Spleen (tissue), 11 donors: ENCODE measurements around the gene HERC3. TPM values are rescaled to one million over a fixed set of nuclear protein-coding genes. Genes with fewer than 3 reads are reported as not detected.

Source experiments
- DNase-seq: peaks from one replicate; pipeline ENCODE4 v3.0.0-alpha.2; 2020
- H3K27ac ChIP-seq, 8 donors: fragments of 200-600 bp; sonication (generic) in 7 of 8; 1 replicate in 4 of 8; 2 replicates in 4 of 8; pipeline versions ENCODE4 v1.5.0 to v1.8.0; 2016 to 2021; ENCODE audit warnings: inconsistent platforms in 4 of 8, mild to moderate bottlenecking in 4 of 8, moderate library complexity in 1 of 8
- H3K27me3 ChIP-seq, 7 donors: fragments of 200-600 bp; sonication (generic) in 6 of 7; replicated peaks in 1 of 7; 1 replicate in 4 of 7; 2 replicates in 3 of 7; pipeline versions ENCODE4 v1.5.0 to v1.8.0; 2016 to 2021; ENCODE audit warnings: inconsistent platforms in 3 of 7, mild to moderate bottlenecking in 1 of 7
- H3K36me3 ChIP-seq, 6 donors: fragments of 200-600 bp; sonication (generic) in 5 of 6; 1 replicate in 4 of 6; 2 replicates in 2 of 6; pipeline versions ENCODE4 v1.5.0 to v1.8.0; 2016 to 2021; ENCODE audit warnings: inconsistent platforms in 2 of 6
- H3K4me1 ChIP-seq, 6 donors: fragments of 200-600 bp; sonication (generic) in 5 of 6; 1 replicate in 3 of 6; 2 replicates in 3 of 6; pipeline versions ENCODE4 v1.5.0 to v1.8.0; 2016 to 2021; ENCODE audit warnings: inconsistent platforms in 3 of 6
- H3K4me3 ChIP-seq, 8 donors: fragments of 200-600 bp; sonication (generic) in 7 of 8; 1 replicate in 4 of 8; 2 replicates in 4 of 8; pipeline versions ENCODE4 v1.5.0 to v1.8.0; 2016 to 2021; ENCODE audit warnings: inconsistent platforms in 4 of 8, mild to moderate bottlenecking in 4 of 8, moderate library complexity in 2 of 8
- H3K9me3 ChIP-seq, 8 donors: fragments of 200-600 bp; sonication (generic) in 7 of 8; 1 replicate in 4 of 8; 2 replicates in 4 of 8; pipeline versions ENCODE4 v1.5.0 to v1.8.0; 2016 to 2021; ENCODE audit warnings: inconsistent platforms in 4 of 8
- CTCF ChIP-seq, 11 experiments: fragments of 200-600 bp in 7 of 11; fragments of 450-650 bp in 4 of 11; sonication (generic) in 4 of 11; IDR thresholded peaks in 8 of 11; conservative IDR thresholded peaks in 3 of 11; 1 replicate in 7 of 11; 2 replicates in 4 of 11; pipeline versions ENCODE4 v1.4.0 to v1.8.0; 2016 to 2021; ENCODE audit warnings: antibody characterized with exemption in 11 of 11, inconsistent platforms in 4 of 11, mild to moderate bottlenecking in 1 of 11
- POLR2A ChIP-seq, 3 donors: fragments of 450-650 bp; IDR thresholded peaks; one replicate each; pipeline ENCODE4 v1.5.1; 2017; ENCODE audit warnings: antibody characterized with exemption in 3 of 3, mild to moderate bottlenecking in 1 of 3
- POLR2AphosphoS5 ChIP-seq, 3 donors: sonication (generic); formaldehyde crosslinking; IDR thresholded peaks; one replicate each; pipeline ENCODE4 v1.5.1; 2017; ENCODE audit warnings: antibody characterized with exemption in 3 of 3
- WGBS, 5 donors: extraction: QIAGEN DNeasy Blood & Tissue Kit in 3 of 5; methylation state at CpG; one replicate each; pipeline versions ENCODE4 v1.1.5 to v1.1.7; 2013 to 2018; 5-methylcytosine and 5-hydroxymethylcytosine counted together
- intact Hi-C: fragments of 100-400 bp; cut with DNase I; formaldehyde crosslinking; loops from one replicate; pipeline ENCODE4 v1.15.0; 2023; ENCODE audit warnings: low total_unique reads
- polyA plus RNA-seq, 3 donors: library from polyadenylated mRNA; stranded (reverse); fragments of 200-250 nt; gene quantifications; one replicate each; pipeline ENCODE4 v1.2.1, GENCODE V29; 2013
- total RNA-seq, 7 donors: library from RNA; depleted of rRNA in 3 of 7; stranded (reverse); fragments of >200 nt in 3 of 7; fragmentation: NEBNext Ultra II Directional in 4 of 7; extraction: Animal tissue kit (Norgen Biotek cat#: 25700) in 4 of 7; gene quantifications; one replicate each; pipeline versions ENCODE4 v1.1.0 to v1.2.1, GENCODE V29; 2016 to 2021
- donor health status: healthy with polysubstance abuse.
- donor health status: DM: no; HTN: no; CAD: no; lungs with moderate emphysema.
- donor health status: DM: no; HTN: no; CAD: no.
- donor health status: Bipolar disorder and iron deficiency.
- donor health status: healthy.
- donor health status: DM: no; HTN: no; CAD: no.
- donor health status: DM: yes; HTN: yes; CAD: no.

The HERC3 gene
- total and polyA plus RNA-seq, 10 donors = 4.4 to 73.5 (median 62.2) TPM

DNA sequence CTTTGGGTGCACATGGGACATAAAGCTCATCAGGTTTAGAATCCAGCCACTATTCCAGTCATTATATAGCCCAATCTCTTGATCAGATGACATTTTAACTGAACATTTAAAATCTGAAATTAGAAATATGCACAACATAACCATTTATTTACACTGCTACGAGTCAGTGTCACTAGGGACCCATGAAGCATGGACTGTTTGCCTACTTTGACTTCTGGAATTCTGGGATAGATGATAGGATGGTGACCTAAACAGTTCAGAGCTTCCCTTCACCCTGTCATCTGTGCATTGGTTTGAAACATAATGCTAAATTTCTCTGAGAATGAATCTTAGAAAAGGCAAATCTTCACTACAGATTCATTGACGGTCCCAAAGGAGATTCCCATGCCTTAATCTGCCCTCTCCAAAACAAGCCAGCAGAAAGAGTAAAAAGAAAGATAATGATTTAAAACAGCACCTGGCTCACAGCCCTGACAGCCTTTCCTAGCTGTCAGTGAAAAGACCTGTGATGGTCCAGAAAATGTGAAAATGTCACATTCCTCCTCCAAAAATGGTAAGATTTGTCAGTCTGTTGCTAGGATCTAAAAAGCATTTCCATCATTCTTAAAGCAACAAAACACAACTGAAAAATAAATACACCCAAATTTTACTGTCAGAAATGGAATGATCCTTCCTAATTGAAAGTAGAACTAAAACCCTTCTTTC, 18.9 kb upstream of the HERC3 start:
- no peaks in the 10 kb centered on the region for H3K27me3 ChIP-seq
- intact Hi-C loops = no loop called here
- H3K4me1 ChIP-seq = no peaks in the 10 kb centered on the region
- H3K27ac ChIP-seq = no peak overlapping the region
- no peak overlapping the region for H3K4me3 ChIP-seq
- 77 to 82% (median 79%) methylated on average over 2 of the region's 2 CpGs for WGBS, 5 donors
- DNase-seq = no peak
- no peaks in the 10 kb centered on the region for H3K36me3 ChIP-seq
- no peaks in the 10 kb centered on the region for H3K9me3 ChIP-seq
- TF ChIP-seq POLR2AphosphoS5 (IDR thresholded peaks at IDR 0.05) = no peak
- TF ChIP-seq CTCF (IDR thresholded peaks at IDR 0.05 in 8 of 11, conservative IDR thresholded peaks at IDR 0.05 in 3 of 11) = no peak

DNA sequence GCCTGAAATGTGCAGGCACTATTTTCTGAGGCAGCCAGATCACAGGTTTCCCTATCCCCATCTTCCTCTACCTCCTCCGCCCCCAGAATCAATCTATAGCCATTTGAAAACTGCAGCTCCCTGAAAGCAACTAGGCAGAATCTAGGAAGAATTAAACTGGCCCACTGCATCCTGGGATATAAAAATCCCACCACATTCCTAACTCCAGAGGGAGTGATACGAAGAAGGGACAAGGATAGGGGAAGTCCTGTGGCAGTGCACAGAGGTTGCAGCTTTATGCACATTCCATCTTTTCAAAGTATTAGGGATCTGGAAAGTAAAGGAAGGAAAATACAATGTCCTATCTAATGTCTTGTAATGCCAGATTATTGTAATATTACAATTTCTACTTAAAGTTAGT, 18.3 kb upstream of the HERC3 start:
- Histone ChIP-seq H3K4me1 (no peaks in the 10 kb centered on the region), H3K27ac (no peak overlapping the region), H3K4me3 (no peak overlapping the region), H3K27me3 (no peaks in the 10 kb centered on the region), H3K9me3 (no peaks in the 10 kb centered on the region), H3K36me3 (no peaks in the 10 kb centered on the region)
- no peak for DNase-seq
- TF ChIP-seq CTCF (IDR thresholded peaks at IDR 0.05 in 8 of 11, conservative IDR thresholded peaks at IDR 0.05 in 3 of 11) = peak in 1 of 11 experiments; percentile 25
- no peak for TF ChIP-seq POLR2AphosphoS5 (IDR thresholded peaks at IDR 0.05)
- 73 to 88% (median 86%) methylated on average over 2 of the region's 2 CpGs for WGBS, 5 donors
- intact Hi-C loops = no loop called here

GRCh38 chr4:88575186-88575585, 17.1 kb upstream of the HERC3 start:
- Histone ChIP-seq H3K27me3 (no peaks in the 10 kb centered on the region), H3K4me3 (no peak overlapping the region), H3K9me3 (no peaks in the 10 kb centered on the region), H3K27ac (no peak overlapping the region), H3K4me1 (no peaks in the 10 kb centered on the region), H3K36me3 (no peaks in the 10 kb centered on the region)
- intact Hi-C loops = no loop called here
- TF ChIP-seq POLR2AphosphoS5 (IDR thresholded peaks at IDR 0.05) = no peak
- TF ChIP-seq POLR2A (IDR thresholded peaks at IDR 0.05) = no peak
- TF ChIP-seq CTCF (IDR thresholded peaks at IDR 0.05 in 8 of 11, conservative IDR thresholded peaks at IDR 0.05 in 3 of 11) = no peak
- no peak for DNase-seq
- 71 to 83% (median 76%) methylated on average over 1 of the region's 1 CpG for WGBS, 5 donors

DNA sequence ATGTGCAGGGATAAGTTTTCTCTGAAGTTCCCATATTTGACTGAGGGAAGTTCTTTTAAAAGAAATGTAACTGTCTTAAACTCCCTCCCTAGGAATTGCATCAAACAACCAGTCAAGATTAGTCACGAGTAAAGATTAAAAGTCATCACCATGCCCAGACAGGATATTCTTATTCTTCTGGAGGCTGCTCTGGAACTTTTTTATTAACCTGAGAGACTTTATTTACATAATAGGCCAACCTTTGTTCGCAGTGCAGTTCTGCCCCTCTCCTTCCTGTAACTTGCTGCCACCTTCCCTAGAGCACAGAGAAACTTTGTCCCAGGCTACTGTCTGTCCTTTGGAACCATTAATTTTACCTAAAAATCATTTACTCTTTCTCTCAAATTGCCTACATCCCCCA, 9.8 kb upstream of the HERC3 start:
- Histone ChIP-seq H3K36me3 (no peaks in the 10 kb centered on the region), H3K4me1 (no peaks in the 10 kb centered on the region), H3K27ac (no peak overlapping the region), H3K4me3 (no peak overlapping the region), H3K9me3 (no peaks in the 10 kb centered on the region), H3K27me3 (no peaks in the 10 kb centered on the region)
- no peak for TF ChIP-seq POLR2AphosphoS5 (IDR thresholded peaks at IDR 0.05)
- no peak for TF ChIP-seq CTCF (IDR thresholded peaks at IDR 0.05 in 8 of 11, conservative IDR thresholded peaks at IDR 0.05 in 3 of 11)
- TF ChIP-seq POLR2A (IDR thresholded peaks at IDR 0.05) = no peak
- intact Hi-C loops = no loop called here
- DNase-seq = no peak
- 60 to 94% (median 90%) methylated on average over 2 of the region's 2 CpGs for WGBS, 5 donors
